Measurements from ENCODE around the gene MCM9. TPM values are rescaled to one million over a fixed set of nuclear protein-coding genes. Genes with fewer than 3 reads are reported as not detected.
"Not testable (repeated sequence)": the region's sequence is repeated elsewhere in the genome, so short reads cannot be mapped to it uniquely, and the experiment has no call there.

MCM9 gene
- total and polyA plus RNA-seq, 12 donors: 1.5 to 7.8 (median 5.2) TPM

- Histone ChIP-seq H3K27me3 (no peaks in the 10 kb centered on the region), H3K4me3 (no peak overlapping the region), H3K36me3 (no peaks in the 10 kb centered on the region), H3K27ac (no peak overlapping the region), H3K9me3 (peaks cover 0 to 27% (median 0%) of the 10 kb centered on the region in 11 donors), H3K4me1 (peaks cover 0 to 28% (median 11%) of the 10 kb centered on the region in 9 donors)
- DNase-seq (no peak), ATAC-seq (no peak)
- 95 to 96% methylated on average over 2 of the region's 2 CpGs for WGBS, 2 donors
- TF ChIP-seq CTCF (IDR thresholded peaks at IDR 0.05): no peak
- intact Hi-C loops (cut with DNase I): no loop called here
These were observed 65.6 kb downstream of the MCM9 start for GRCh38 chr6:118869350-118869749.

- ATAC-seq; intact Hi-C loops (cut with DNase I); H3K27ac ChIP-seq; DNase-seq; H3K36me3 ChIP-seq; H3K27me3 ChIP-seq; H3K4me3 ChIP-seq: not testable (repeated sequence)
- WGBS, 2 donors: 95 to 97% methylated on average over 2 of the region's 2 CpGs
- Histone ChIP-seq H3K4me1 (peaks cover 0 to 32% (median 16%) of the 10 kb centered on the region in 9 donors), H3K9me3 (peaks cover 0 to 27% (median 0%) of the 10 kb centered on the region in 11 donors)
These were observed 66.1 kb downstream of the MCM9 start for GRCh38 chr6:118868901-118869300.

GRCh38 chr6:118867181-118867580 is 67.8 kb downstream of the MCM9 start:
- no peak for ATAC-seq

GRCh38 chr6:118865100-118865391 is 69.9 kb downstream of the MCM9 start:
- Histone ChIP-seq H3K4me3 (no peak overlapping the region), H3K27me3 (no peaks in the 10 kb centered on the region), H3K27ac (no peak overlapping the region), H3K4me1 (peaks cover 0 to 20% (median 16%) of the 10 kb centered on the region in 9 donors), H3K9me3 (peaks cover 0 to 27% (median 0%) of the 10 kb centered on the region in 11 donors), H3K36me3 (no peaks in the 10 kb centered on the region)
- no peak for TF ChIP-seq CTCF (IDR thresholded peaks at IDR 0.05)
- no peak for ATAC-seq
- 46 to 51% methylated on average over 2 of the region's 2 CpGs for WGBS, 2 donors
- intact Hi-C loops (cut with DNase I): no loop called here
- no peak for DNase-seq

More at GRCh38 chr6:118867181-118867580, 67.8 kb downstream of the MCM9 start:
- peaks cover 0 to 27% (median 0%) of the 10 kb centered on the region in 11 donors for H3K9me3 ChIP-seq
- TF ChIP-seq CTCF (IDR thresholded peaks at IDR 0.05): no peak
- DNase-seq: no peak
- H3K36me3 ChIP-seq: no peaks in the 10 kb centered on the region
- no peak overlapping the region for H3K4me3 ChIP-seq
- H3K27me3 ChIP-seq: no peaks in the 10 kb centered on the region
- H3K4me1 ChIP-seq: peaks cover 0 to 29% (median 16%) of the 10 kb centered on the region in 9 donors
- no peak overlapping the region for H3K27ac ChIP-seq
- intact Hi-C loops (cut with DNase I): no loop called here
- 97 to 99% methylated on average over 4 of the region's 4 CpGs for WGBS, 2 donors

- Histone ChIP-seq H3K27ac (no peak overlapping the region), H3K4me3 (no peak overlapping the region), H3K27me3 (no peaks in the 10 kb centered on the region), H3K4me1 (peaks cover 0 to 20% (median 14%) of the 10 kb centered on the region in 9 donors), H3K36me3 (no peaks in the 10 kb centered on the region), H3K9me3 (peaks cover 0 to 23% (median 0%) of the 10 kb centered on the region in 11 donors)
- no peak for ATAC-seq
- WGBS, 2 donors: 49 to 58% methylated on average over 7 of the region's 7 CpGs
- TF ChIP-seq CTCF (IDR thresholded peaks at IDR 0.05): no peak
- intact Hi-C loops (cut with DNase I): no loop called here
- DNase-seq: no peak
These were observed 70.4 kb downstream of the MCM9 start for GRCh38 chr6:118864341-118865099.

All from heart right ventricle (tissue), 16 donors.